Measurements from ENCODE around the gene GCN1. TPM values are rescaled to one million over a fixed set of nuclear protein-coding genes. Genes with fewer than 3 reads are reported as not detected.

The GCN1 gene
- total and polyA plus RNA-seq, 2 of the 8 experiments (the other 6 are each of a cell fraction or from before 2014, with no cell fraction given): 61.4 to 133 TPM

- peak; percentile 72 for TF ChIP-seq TAF7 (optimal IDR thresholded peaks at IDR 0.05; ENCODE audit: borderline replicate concordance, low read depth, low read length)
- TF ChIP-seq SP4 (IDR thresholded peaks at IDR 0.05; ENCODE audit: low read length): no peak
- no peak for TF ChIP-seq ATF3 (IDR thresholded peaks at IDR 0.05; ENCODE audit: insufficient read depth, low read depth, low read length)
- peak; percentile 92 for TF ChIP-seq SP1 (IDR thresholded peaks at IDR 0.05; ENCODE audit: low read depth, low read length)
- TF ChIP-seq BCL11A (IDR thresholded peaks at IDR 0.05; ENCODE audit: low read depth in 2 of 2, low read length in 2 of 2): peak in 1 of 2 experiments; percentile 62
- no peak for TF ChIP-seq CEBPB (IDR thresholded peaks at IDR 0.05; ENCODE audit: low read depth, low read length)
- TF ChIP-seq FOSL1 (IDR thresholded peaks at IDR 0.05; ENCODE audit: insufficient read depth, low read depth, low read length): no peak
- 0 out of 2 replicates have a peak, but pooled peaks have one; percentile 18 for TF ChIP-seq YY1 (IDR thresholded peaks at IDR 0.05; ENCODE audit: low read depth, low read length)
- no peak for TF ChIP-seq USF2 (IDR thresholded peaks at IDR 0.05; ENCODE audit: low read length)
- TF ChIP-seq HDAC2 (IDR thresholded peaks at IDR 0.05; ENCODE audit: borderline replicate concordance in 1 of 2, low read depth in 2 of 2, low read length in 2 of 2): peak in 1 of 2 experiments; percentile 66; a peak in 1 of 4 replicates
- no peak for TF ChIP-seq KDM1A (IDR thresholded peaks at IDR 0.05; ENCODE audit: borderline replicate concordance, low read length)
- TF ChIP-seq JUND (IDR thresholded peaks at IDR 0.05; ENCODE audit: low read length): peak; percentile 96
- peak; percentile 95 for TF ChIP-seq JUN (IDR thresholded peaks at IDR 0.05; ENCODE audit: low read depth, low read length)
- TF ChIP-seq EGR1 (IDR thresholded peaks at IDR 0.05; ENCODE audit: borderline replicate concordance, low read depth, low read length): 0 out of 2 replicates have a peak, but pooled peaks have one; percentile 14
- TF ChIP-seq SIRT6 (IDR thresholded peaks at IDR 0.05; ENCODE audit: low read length): no peak
- TF ChIP-seq KDM5A (IDR thresholded peaks at IDR 0.05; ENCODE audit: low read length): no peak
- no peak for TF ChIP-seq GTF2F1 (IDR thresholded peaks at IDR 0.05; ENCODE audit: borderline replicate concordance, low read depth, low read length)
- peak; percentile 78 for TF ChIP-seq TEAD4 (IDR thresholded peaks at IDR 0.05; ENCODE audit: low read depth, low read length)
- TF ChIP-seq TAF1 (IDR thresholded peaks at IDR 0.05; ENCODE audit: low read depth, low read length): peak; percentile 43; the same call in 1 of the 2 replicates
- TF ChIP-seq PHF8 (conservative IDR thresholded peaks at IDR 0.05; ENCODE audit: low read depth, low read length): no peak
- TF ChIP-seq BACH1 (IDR thresholded peaks at IDR 0.05; ENCODE audit: low read length): no peak
- no peak for TF ChIP-seq CHD1 (IDR thresholded peaks at IDR 0.05; ENCODE audit: low read depth, low read length)
- peak; percentile 87 for TF ChIP-seq TCF12 (IDR thresholded peaks at IDR 0.05; ENCODE audit: low read depth, low read length)
- TF ChIP-seq CBX5 (IDR thresholded peaks at IDR 0.05; ENCODE audit: low read depth, low read length): no peak
- no peak for TF ChIP-seq SIX5 (IDR thresholded peaks at IDR 0.05; ENCODE audit: low read depth, low read length)
These were observed 35.9 kb upstream of the GCN1 start (continued) for GRCh38 chr12:120230326-120230973.

Data from H1 (cell line).